Esophagus muscularis mucosa (tissue), 4 donors: ENCODE measurements around the gene PHIP. TPM values are rescaled to one million over a fixed set of nuclear protein-coding genes. Genes with fewer than 3 reads are reported as not detected.

Source experiments
- DNase-seq: peaks from one replicate; pipeline ENCODE4 v3.0.0-alpha.2; 2017; ENCODE audit errors: extremely low spot score
- H3K27ac ChIP-seq, 4 donors: fragments of 200-600 bp; sonication (generic); replicated peaks in 1 of 4; 1 replicate in 3 of 4; 2 replicates in 1 of 4; pipeline ENCODE4 v1.5.1; 2016 to 2019; ENCODE audit warnings: mild to moderate bottlenecking in 1 of 4
- H3K27me3 ChIP-seq, 4 donors: fragments of 200-600 bp; sonication (generic); one replicate each; pipeline versions ENCODE4 v1.5.1 to v1.6.0; 2016 to 2019
- H3K36me3 ChIP-seq, 4 donors: fragments of 200-600 bp; sonication (generic); one replicate each; pipeline ENCODE4 v1.5.1; 2016 to 2019
- H3K4me1 ChIP-seq, 4 donors: fragments of 200-600 bp; sonication (generic); one replicate each; pipeline ENCODE4 v1.5.1; 2016 to 2019
- H3K4me3 ChIP-seq, 4 donors: fragments of 200-600 bp; sonication (generic); 1 replicate in 2 of 4; 2 replicates in 2 of 4; pipeline ENCODE4 v1.5.1; 2016 to 2019; ENCODE audit warnings: mild to moderate bottlenecking in 4 of 4, moderate library complexity in 1 of 4
- H3K9me3 ChIP-seq, 4 donors: fragments of 200-600 bp; sonication (generic); 1 replicate in 3 of 4; 2 replicates in 1 of 4; pipeline ENCODE4 v1.5.1; 2016 to 2019
- CTCF ChIP-seq, 3 experiments: fragments of 200-600 bp in 2 of 3; fragments of 450-650 bp in 1 of 3; sonication (generic) in 2 of 3; IDR thresholded peaks; one replicate each; pipeline ENCODE4 v1.5.1; 2017 to 2019; ENCODE audit warnings: antibody characterized with exemption in 3 of 3, mild to moderate bottlenecking in 2 of 3, moderate library complexity in 1 of 3
- EP300 ChIP-seq: sonication (generic); formaldehyde crosslinking; IDR thresholded peaks from one replicate; pipeline ENCODE4 v1.6.1; 2017; ENCODE audit warnings: antibody characterized with exemption
- POLR2A ChIP-seq: fragments of 450-650 bp; IDR thresholded peaks from one replicate; pipeline ENCODE4 v1.6.1; 2017; ENCODE audit warnings: antibody characterized with exemption, moderate library complexity, mild to moderate bottlenecking, low read depth
- POLR2AphosphoS5 ChIP-seq, 2 donors: sonication (generic); formaldehyde crosslinking; IDR thresholded peaks; one replicate each; pipeline ENCODE4 v1.6.1; 2017; ENCODE audit warnings: antibody characterized with exemption in 2 of 2
- WGBS: methylation state at CpG from one replicate; pipeline ENCODE4 v1.1.5; 2018; 5-methylcytosine and 5-hydroxymethylcytosine counted together
- intact Hi-C: fragments of 100-400 bp; cut with DNase I; formaldehyde crosslinking; loops from one replicate; pipeline ENCODE4 v1.15.1; 2023
- total RNA-seq, 4 donors: library from RNA; depleted of rRNA; stranded (reverse); fragments of >200 nt; gene quantifications; one replicate each; pipeline versions ENCODE4 v1.1.0 to v1.2.1, GENCODE V29; 2016

PHIP gene
- total RNA-seq, 4 donors from 2014 or later = 20.1 to 32.4 (median 25.5) TPM

GRCh38 chr6:78916411-78916810 is 161.6 kb downstream of the PHIP start:
- Histone ChIP-seq H3K4me3 (no peak overlapping the region), H3K9me3 (peaks cover 0 to 4% (median 1%) of the 10 kb centered on the region in 4 donors), H3K36me3 (no peaks in the 10 kb centered on the region), H3K4me1 (no peaks in the 10 kb centered on the region), H3K27me3 (no peaks in the 10 kb centered on the region), H3K27ac (no peak overlapping the region)
- no peak for DNase-seq
- no peak for TF ChIP-seq POLR2A
- no peak for TF ChIP-seq EP300
- no peak for TF ChIP-seq POLR2AphosphoS5 (IDR thresholded peaks at IDR 0.05)
- no peak for TF ChIP-seq CTCF (IDR thresholded peaks at IDR 0.05)
- intact Hi-C loops = no loop called here
- WGBS = 95% methylated on average over 3 of the region's 3 CpGs

GRCh38 chr6:78911218-78911940 is 166.7 kb downstream of the PHIP start:
- 79% methylated on average over 9 of the region's 9 CpGs for WGBS
- TF ChIP-seq POLR2A (no peak), EP300 (no peak), CTCF (IDR thresholded peaks at IDR 0.05) (no peak), POLR2AphosphoS5 (IDR thresholded peaks at IDR 0.05) (no peak)
- Histone ChIP-seq H3K4me3 (peak overlapping the region in 2 of 4 donors; percentile 51 to 52), H3K27me3 (peaks cover 0 to 4% (median 0%) of the 10 kb centered on the region in 4 donors), H3K4me1 (peaks cover 0 to 13% (median 8%) of the 10 kb centered on the region in 4 donors), H3K36me3 (no peaks in the 10 kb centered on the region), H3K9me3 (no peaks in the 10 kb centered on the region), H3K27ac (no peak overlapping the region)
- intact Hi-C loops = no loop called here
- DNase-seq = no peak

GRCh38 chr6:78910591-78911171 is 167.4 kb downstream of the PHIP start:
- H3K27ac ChIP-seq = no peak overlapping the region
- H3K27me3 ChIP-seq = peaks cover 0 to 4% (median 0%) of the 10 kb centered on the region in 4 donors
- no peak for TF ChIP-seq EP300
- TF ChIP-seq POLR2AphosphoS5 (IDR thresholded peaks at IDR 0.05) = no peak
- no peak for TF ChIP-seq CTCF (IDR thresholded peaks at IDR 0.05)
- no peak for TF ChIP-seq POLR2A
- WGBS = 10% methylated on average over 43 of the region's 49 CpGs
- H3K36me3 ChIP-seq = no peaks in the 10 kb centered on the region
- H3K4me1 ChIP-seq = peaks cover 0 to 13% (median 8%) of the 10 kb centered on the region in 4 donors
- intact Hi-C loops = no loop called here
- peak overlapping the region; percentile 50 to 55 (median 52) for H3K4me3 ChIP-seq
- H3K9me3 ChIP-seq = no peaks in the 10 kb centered on the region
- DNase-seq = no peak

GRCh38 chr6:78910010-78910409 is 168.0 kb downstream of the PHIP start:
- TF ChIP-seq POLR2A (no peak), CTCF (IDR thresholded peaks at IDR 0.05) (no peak), POLR2AphosphoS5 (IDR thresholded peaks at IDR 0.05) (no peak), EP300 (no peak)
- Histone ChIP-seq H3K27me3 (peaks cover 0 to 4% (median 0%) of the 10 kb centered on the region in 4 donors), H3K36me3 (no peaks in the 10 kb centered on the region), H3K27ac (no peak overlapping the region), H3K4me3 (peak overlapping the region in 3 of 4 donors; percentile 50 to 52 (median 51)), H3K9me3 (no peaks in the 10 kb centered on the region), H3K4me1 (peaks cover 0 to 13% (median 8%) of the 10 kb centered on the region in 4 donors)
- no peak for DNase-seq
- intact Hi-C loops = no loop called here
- WGBS = 82% methylated on average over 10 of the region's 10 CpGs
